NCI-H446 (cell line): ENCODE measurements around the gene GSDME.
"Not testable (repeated sequence)": the region's sequence is repeated elsewhere in the genome, so short reads cannot be mapped to it uniquely, and the experiment has no call there.

ENCODE experiments used
- DNase-seq, 2 experiments: peaks; one replicate each; lab custom pipeline; 2025; lab: John Stamatoyannopoulos, UW

Gene GSDME

GRCh38 chr7:24757353-24758275, at the start of gene GSDME:
TSS of gene GSDME (minus strand) at chr7:24757464. CDS start at chr7:24749774, 7,690 bp downstream.
- DNase-seq, result no peak

- DNase-seq, result no peak
These were observed 45.0 kb upstream of the GSDME start for GRCh38 chr7:24802300-24802699.

- no peak for DNase-seq
These were observed 44.6 kb upstream of the GSDME start for GRCh38 chr7:24801883-24802282.

DNA sequence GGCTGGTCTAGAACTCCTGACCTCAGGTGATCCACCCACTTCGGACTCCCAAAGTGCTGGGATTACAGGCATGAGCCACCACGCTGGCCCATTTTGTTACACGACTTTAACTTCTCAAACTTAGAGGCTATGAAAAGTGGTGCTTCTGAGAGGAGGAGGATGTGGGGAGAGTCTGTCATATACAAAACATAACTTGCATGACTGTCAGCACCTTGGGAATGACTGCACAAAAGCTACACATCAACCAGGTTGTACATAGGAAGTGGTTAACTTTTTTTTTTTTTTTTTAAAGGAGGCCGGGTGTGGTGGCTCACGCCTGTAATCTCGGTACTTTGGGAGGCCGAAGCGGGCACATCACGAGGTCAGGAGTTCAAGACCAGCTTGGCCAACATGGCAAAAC, 43.4 kb upstream of the GSDME start:
- no peak for DNase-seq

DNA sequence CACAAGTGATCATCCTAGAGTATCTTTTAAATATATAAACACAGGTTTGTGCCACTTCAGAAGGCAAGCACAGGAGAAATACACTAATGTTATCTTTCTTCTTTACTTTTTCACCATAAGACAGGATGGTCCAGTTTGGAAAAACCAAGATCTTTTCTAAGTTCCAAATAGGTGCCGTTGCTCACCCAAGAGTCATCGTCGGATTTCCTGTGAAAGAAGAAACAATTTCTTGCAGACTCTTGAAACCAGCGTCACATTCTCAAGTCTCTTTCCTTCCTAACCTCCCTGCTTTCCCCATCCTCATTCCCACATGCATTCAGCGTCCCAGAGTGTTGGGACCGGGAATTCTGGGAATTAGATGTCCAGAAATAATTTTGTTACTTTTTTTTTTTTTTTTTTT, 42.8 kb upstream of the GSDME start:
- DNase-seq, result no peak

GRCh38 chr7:24799506-24799905, 42.2 kb upstream of the GSDME start:
- DNase-seq, result no peak

DNA sequence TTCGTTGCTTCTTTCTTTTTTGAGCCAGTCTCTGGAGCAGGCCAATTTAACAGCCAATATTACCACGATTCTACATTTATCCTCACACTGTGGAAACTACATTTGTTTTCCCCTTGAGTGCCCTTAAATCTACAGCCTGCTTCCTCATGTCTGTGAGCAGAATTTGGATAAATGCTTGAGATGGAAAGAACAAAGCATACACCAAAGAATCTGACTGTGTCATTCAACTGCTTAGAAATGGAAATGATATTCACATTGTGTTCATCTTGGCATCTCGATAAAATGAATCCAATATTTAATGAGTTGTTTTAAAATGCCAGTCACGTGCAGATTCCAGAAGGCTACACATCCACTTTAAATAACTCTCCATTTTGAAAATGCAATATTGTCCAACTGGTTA, 41.0 kb upstream of the GSDME start:
- DNase-seq, result no peak

DNA sequence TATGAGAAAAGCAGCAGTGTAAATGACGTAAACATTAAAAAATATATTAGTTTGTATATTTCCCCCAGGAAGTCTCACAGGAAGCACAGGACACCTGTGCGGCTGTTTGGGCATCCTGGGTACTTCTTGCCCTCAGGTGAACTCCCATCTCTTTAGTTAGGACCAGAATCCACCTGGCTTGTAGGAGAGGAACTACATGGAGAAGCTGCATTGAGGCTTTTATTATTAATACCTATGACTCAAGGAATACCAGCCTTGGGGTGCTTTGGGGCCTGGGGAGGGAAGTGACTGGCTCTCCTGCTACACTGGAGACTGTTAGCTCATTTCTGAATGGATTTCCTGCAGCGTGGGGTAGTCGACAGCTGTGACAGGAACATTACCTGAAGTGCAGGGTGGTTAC, 40.0 kb upstream of the GSDME start:
- DNase-seq, result no peak

- DNase-seq, result no peak
These were observed 38.1 kb upstream of the GSDME start for GRCh38 chr7:24795407-24795767.

- DNase-seq, result not testable (repeated sequence)
These were observed 37.6 kb upstream of the GSDME start for GRCh38 chr7:24794751-24795406.

DNA sequence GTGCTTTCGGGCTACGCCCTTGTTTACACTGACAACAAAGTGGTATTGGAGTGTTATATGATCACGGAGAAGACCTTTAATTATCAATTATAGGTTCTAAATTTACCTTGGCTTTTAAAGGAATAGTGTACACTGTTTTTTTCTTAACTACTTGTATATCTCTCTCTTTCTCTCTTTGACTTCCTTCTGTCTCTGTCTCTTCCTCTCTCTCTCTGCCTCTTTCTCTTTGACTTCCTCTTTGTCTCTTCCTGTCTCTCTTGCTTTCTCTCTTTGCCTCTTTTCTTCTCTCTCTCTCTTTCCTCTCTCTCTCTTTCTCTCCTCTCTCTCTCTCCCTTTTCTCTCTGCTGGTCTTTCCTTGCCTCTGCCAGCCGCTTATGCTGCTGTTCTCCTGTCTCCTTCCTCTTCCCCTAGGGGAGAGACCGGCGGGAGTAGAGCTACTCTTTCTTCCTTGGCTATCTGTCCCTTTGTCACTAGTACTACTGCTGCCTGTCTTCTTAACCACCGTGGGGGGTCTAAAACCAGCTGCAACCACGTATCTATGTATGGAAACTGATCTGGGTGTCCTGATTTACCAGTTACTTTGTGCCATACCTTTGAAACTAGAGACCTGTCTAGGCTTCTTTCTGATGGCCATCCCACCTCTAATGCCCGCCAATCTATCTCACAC, 36.9 kb upstream of the GSDME start:
- no peak for DNase-seq

DNA sequence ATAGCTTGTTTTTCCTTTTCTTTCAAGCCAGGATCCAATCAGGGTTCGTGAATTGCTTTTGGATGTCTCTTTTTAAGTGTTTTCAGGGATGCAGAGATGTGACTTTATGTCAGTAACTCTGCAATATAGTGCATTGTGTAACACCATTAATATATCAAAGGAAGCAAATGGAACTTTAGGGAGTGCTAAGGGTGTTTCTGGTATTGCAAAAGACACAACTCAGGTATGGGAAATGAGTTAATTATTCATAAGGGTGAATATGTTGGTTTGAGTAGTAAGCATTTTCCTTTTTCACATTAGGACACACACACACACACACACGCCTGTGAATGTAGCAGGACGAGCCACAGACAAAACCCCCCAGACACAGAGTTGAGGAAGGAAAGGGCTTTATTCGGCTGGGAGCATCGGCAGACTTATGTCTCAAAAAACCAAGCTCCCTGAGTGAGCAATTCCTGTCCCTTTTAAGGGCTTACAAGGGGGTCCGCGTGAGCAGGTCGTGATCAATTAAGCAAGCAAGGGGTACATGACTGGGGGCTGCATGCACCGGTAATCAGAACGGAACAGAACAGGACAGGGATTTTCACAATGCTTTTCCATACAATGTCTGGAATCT, 31.8 kb upstream of the GSDME start:
- no peak for DNase-seq

GRCh38 chr7:24788075-24788474, 30.8 kb upstream of the GSDME start:
- no peak for DNase-seq

- DNase-seq, result no peak
These were observed 29.7 kb upstream of the GSDME start for GRCh38 chr7:24786941-24787340.

- no peak for DNase-seq
These were observed 29.0 kb upstream of the GSDME start for GRCh38 chr7:24786306-24786705.

- DNase-seq, result no peak
These were observed 27.0 kb upstream of the GSDME start for GRCh38 chr7:24784277-24784676.

GRCh38 chr7:24783698-24784097, 26.4 kb upstream of the GSDME start:
- no peak for DNase-seq

DNA sequence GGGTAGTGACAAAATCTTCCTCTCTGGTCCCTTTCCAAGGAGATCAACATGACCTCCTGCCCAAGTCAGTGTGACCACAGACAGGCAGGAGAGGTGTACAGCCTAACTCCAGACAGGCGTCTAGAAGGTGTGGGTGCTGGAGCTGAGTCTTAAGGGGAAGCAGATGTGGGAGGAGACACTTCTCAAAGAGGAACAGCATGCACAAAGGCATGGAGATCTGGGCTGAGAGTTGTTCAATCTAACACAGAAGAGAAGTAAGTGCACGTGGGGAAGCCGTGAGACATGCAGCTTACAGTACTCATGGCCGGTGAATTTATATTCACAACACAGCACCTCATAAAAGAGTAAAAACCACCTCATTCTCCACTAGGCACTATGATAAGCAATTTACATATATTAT, 23.8 kb upstream of the GSDME start:
- DNase-seq, result no peak

- no peak for DNase-seq
These were observed 22.0 kb upstream of the GSDME start for GRCh38 chr7:24779283-24779655.

DNA sequence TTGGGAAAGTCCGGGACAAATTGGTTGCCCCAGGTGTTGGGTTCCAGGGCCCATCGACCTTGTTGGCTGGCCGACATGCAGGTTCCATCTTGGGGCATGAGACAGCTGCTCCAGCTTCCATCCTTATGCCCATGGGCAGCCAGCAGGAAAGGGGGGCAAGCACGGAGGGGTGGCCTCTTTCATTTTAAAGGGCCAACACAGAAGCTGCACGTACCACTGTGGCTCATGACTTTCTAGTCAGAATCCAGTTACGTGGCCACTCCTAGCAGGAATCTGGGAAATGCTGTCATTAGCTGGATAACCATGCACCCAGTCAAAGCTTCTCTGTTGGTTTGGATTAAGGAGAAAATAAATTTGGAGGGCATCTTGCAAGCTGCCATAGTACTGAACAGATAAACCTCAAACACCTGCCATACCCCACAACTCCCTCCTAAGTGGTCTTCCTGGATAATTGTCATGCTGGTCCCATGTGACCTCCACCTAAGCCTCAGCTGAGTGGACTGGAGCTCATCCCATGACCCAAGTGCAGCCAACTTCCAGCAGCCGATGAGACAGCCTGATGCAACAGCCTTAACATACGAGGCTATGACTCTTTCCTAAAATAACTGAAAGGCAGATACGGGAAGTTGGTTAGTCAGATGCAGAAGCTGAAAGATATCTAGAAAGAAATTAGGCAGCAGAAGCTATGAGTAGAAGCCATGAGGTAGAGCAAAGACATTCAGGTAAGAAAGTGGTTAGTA, 21.4 kb upstream of the GSDME start:
- DNase-seq, result no peak

GRCh38 chr7:24777806-24778205, 20.5 kb upstream of the GSDME start:
- no peak for DNase-seq

GRCh38 chr7:24773646-24774045, 16.4 kb upstream of the GSDME start:
- no peak for DNase-seq
